ENCODE measurements around the gene FBRS.

DNA sequence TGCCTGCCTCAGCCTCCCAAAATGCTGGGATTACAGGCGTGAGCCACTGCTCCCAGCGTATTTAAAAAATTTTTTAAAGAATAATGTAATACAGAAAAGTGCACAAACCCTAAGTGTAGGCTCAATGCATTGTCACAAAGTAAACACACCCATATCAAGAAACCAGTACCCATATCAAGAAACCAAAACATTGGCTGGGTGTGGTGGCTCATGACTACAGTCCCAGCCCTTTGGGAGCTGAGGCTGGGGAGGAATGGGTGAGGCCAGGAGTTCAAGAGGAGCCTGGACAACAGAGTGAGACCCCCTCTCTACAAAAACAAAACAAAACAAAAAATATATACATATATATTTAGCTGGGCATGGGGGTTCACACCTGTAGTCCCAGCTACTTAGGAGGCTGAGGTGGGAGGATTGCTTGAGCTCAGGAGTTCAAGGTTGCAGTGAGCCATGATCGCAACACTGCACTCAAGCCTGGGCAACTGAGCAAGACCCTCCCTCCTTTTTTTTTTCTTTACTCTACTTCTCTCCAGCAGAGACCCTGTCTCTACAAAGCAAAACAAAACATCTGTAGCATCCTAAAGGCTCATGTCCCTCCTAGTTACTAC, 16.8 kb upstream of the FBRS start:
- TF ChIP-seq ARNTL (CRISPR knock-in tag; IDR thresholded peaks at IDR 0.05; ENCODE audit: borderline replicate concordance, low read depth), result no peak
- TF ChIP-seq RARB (CRISPR knock-in tag; IDR thresholded peaks at IDR 0.05), result no peak
- TF ChIP-seq ZNF8 (CRISPR knock-in tag; IDR thresholded peaks at IDR 0.05), result no peak
- TF ChIP-seq, protein P1, sequence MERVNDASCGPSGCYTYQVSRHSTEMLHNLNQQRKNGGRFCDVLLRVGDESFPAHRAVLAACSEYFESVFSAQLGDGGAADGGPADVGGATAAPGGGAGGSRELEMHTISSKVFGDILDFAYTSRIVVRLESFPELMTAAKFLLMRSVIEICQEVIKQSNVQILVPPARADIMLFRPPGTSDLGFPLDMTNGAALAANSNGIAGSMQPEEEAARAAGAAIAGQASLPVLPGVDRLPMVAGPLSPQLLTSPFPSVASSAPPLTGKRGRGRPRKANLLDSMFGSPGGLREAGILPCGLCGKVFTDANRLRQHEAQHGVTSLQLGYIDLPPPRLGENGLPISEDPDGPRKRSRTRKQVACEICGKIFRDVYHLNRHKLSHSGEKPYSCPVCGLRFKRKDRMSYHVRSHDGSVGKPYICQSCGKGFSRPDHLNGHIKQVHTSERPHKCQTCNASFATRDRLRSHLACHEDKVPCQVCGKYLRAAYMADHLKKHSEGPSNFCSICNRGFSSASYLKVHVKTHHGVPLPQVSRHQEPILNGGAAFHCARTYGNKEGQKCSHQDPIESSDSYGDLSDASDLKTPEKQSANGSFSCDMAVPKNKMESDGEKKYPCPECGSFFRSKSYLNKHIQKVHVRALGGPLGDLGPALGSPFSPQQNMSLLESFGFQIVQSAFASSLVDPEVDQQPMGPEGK (CRISPR knock-in tag; IDR thresholded peaks at IDR 0.05; ENCODE audit: borderline replicate concordance), result no peak
- TF ChIP-seq TCF4 (CRISPR knock-in tag; IDR thresholded peaks at IDR 0.05; ENCODE audit: borderline replicate concordance), result no peak
- TF ChIP-seq SNAI2 (CRISPR knock-in tag; IDR thresholded peaks at IDR 0.05), result no peak
- no peak for TF ChIP-seq CREB5 (CRISPR knock-in tag; IDR thresholded peaks at IDR 0.05; ENCODE audit: low read depth)
- no peak for TF ChIP-seq PPARA (CRISPR knock-in tag; IDR thresholded peaks at IDR 0.05; ENCODE audit: borderline replicate concordance)
- no peak for TF ChIP-seq GLIS3 (CRISPR knock-in tag; IDR thresholded peaks at IDR 0.05)
- TF ChIP-seq ZFP30 (CRISPR knock-in tag; IDR thresholded peaks at IDR 0.05), result no peak

Measured in SK-N-SH treated with all-trans-retinoic acid at 6 μM for 48 hours (cell line).